A673 (cell line): Measurements from ENCODE around the gene SLC2A2.

Experiments
- CTCF ChIP-seq: fragments of 300-800, 200-600 bp; sonication (generic); conservative IDR thresholded peaks from 2 replicates; pipeline ENCODE4 v1.5.1; 2017; ENCODE audit warnings: low read depth, mild to moderate bottlenecking, antibody characterized with exemption, low read length, moderate library complexity, mixed read lengths
- EZH2 ChIP-seq: fragments of 200-600 bp; sonication (generic); IDR thresholded peaks from 2 replicates; pipeline ENCODE4 v1.6.1; 2017; ENCODE audit warnings: borderline replicate concordance, low read depth, mild to moderate bottlenecking, mixed read lengths, antibody characterized with exemption, low read length; ENCODE audit not compliant: poor library complexity, severe bottlenecking

GRCh38 chr3:171065732-171066131 is 39.2 kb upstream of the SLC2A2 start:
- TF ChIP-seq CTCF (no peak), EZH2 (no peak)
